GM12891 (cell line): ENCODE data around the gene C3orf80.
"Not testable (repeated sequence)": the region's sequence is repeated elsewhere in the genome, so short reads cannot be mapped to it uniquely, and the experiment has no call there.

ENCODE experiments used
- DNase-seq: peaks from one replicate; pipeline ENCODE4 v3.0.0; 2011; ENCODE audit warnings: low spot score; ENCODE audit not compliant: insufficient read length
- FAIRE-seq: peaks from 2 replicates; lab custom pipeline; 2011; peaks lifted over from hg19 to GRCh38; lab: Jason Lieb, UNC
- PAX5 ChIP-seq: IDR thresholded peaks from 2 replicates; pipeline ENCODE4 v1.6.1; 2011; ENCODE audit warnings: low read length, moderate library complexity, mild to moderate bottlenecking; ENCODE audit not compliant: insufficient read depth, severe bottlenecking
- POLR2A ChIP-seq: IDR thresholded peaks from 2 replicates; pipeline ENCODE4 v1.6.1; 2011; ENCODE audit warnings: low read depth, low read length, control low read depth
- POLR2AphosphoS5 ChIP-seq: IDR thresholded peaks from 2 replicates; pipeline ENCODE4 v1.6.1; 2011; ENCODE audit warnings: low read depth, low read length, control low read depth
- POU2F2 ChIP-seq: IDR thresholded peaks from 2 replicates; pipeline ENCODE4 v1.6.1; 2011; ENCODE audit warnings: low read depth, mild to moderate bottlenecking, control low read depth, low read length, moderate library complexity
- SPI1 ChIP-seq: IDR thresholded peaks from 2 replicates; pipeline ENCODE4 v1.6.1; 2011; ENCODE audit warnings: low read depth, low read length, control low read depth
- TAF1 ChIP-seq: IDR thresholded peaks from 2 replicates; pipeline ENCODE4 v1.6.1; 2011; ENCODE audit warnings: low read depth, low read length, control low read depth

C3orf80 gene

GRCh38 chr3:160192310-160193029, 32.8 kb upstream of the C3orf80 start:
- no peak for TF ChIP-seq SPI1
- no peak for TF ChIP-seq PAX5
- TF ChIP-seq POLR2A: no peak
- no peak for TF ChIP-seq TAF1
- TF ChIP-seq POLR2AphosphoS5: no peak
- no peak for TF ChIP-seq POU2F2
- DNase-seq: no peak
- no peak for FAIRE-seq

DNA sequence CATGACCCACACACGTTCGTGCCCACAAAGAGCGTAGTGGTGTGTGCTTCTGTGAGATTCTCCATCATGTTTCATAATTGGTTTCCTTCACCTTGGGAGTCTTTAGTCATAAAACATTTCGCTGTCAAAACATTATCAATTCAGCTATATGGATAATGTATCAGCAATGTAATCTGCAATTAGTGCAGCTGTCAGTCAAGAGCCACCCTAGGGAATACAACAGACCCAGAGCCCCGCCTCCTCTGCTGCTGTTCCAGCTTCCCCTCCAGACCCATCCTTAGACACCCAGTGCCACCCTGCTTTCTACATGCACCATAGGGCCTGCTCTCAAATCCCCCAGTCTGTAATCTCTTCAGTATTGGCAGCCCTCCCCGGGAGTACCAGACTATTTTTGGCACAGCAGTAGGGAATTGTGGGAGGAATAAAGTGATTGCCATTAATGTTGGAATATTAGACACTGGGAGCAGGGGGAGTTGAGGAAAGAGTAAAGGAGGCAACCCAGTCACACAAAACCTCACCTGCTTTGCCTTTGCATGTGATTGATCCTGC, 31.5 kb upstream of the C3orf80 start:
- no peak for TF ChIP-seq POU2F2
- TF ChIP-seq POLR2A: no peak
- TF ChIP-seq PAX5: no peak
- no peak for TF ChIP-seq SPI1
- no peak for TF ChIP-seq POLR2AphosphoS5
- TF ChIP-seq TAF1: no peak
- DNase-seq (no peak), FAIRE-seq (peak; percentile 26)

DNA sequence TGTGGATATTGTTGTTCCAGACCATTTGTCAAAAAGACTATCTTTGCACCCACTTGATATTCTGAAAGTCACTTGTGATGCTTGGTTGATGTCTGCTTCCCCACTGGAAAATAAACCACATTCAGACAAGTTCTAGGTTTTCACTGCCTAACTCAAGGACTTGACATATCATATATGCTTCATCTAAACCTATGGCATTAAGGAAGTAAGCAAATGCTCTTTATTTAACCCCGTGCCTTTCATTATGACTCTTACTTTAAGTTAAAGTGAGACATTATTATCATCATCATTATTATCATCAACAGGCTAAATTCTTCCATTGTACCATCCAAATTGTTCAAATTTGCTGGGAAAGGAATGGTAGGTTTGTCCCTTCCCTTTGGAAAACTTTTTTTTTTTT, 30.8 kb upstream of the C3orf80 start:
- no peak for DNase-seq
- no peak for FAIRE-seq
- TF ChIP-seq PAX5 (no peak), SPI1 (no peak), TAF1 (no peak), POU2F2 (no peak), POLR2A (no peak), POLR2AphosphoS5 (no peak)

GRCh38 chr3:160195106-160195505, 30.1 kb upstream of the C3orf80 start:
- DNase-seq (no peak), FAIRE-seq (no peak)
- TF ChIP-seq POLR2A: no peak

- DNase-seq: no peak
- no peak for FAIRE-seq
- no peak for TF ChIP-seq PAX5
- TF ChIP-seq POLR2AphosphoS5: no peak
- no peak for TF ChIP-seq POLR2A
- no peak for TF ChIP-seq SPI1
These were observed 28.6 kb upstream of the C3orf80 start for GRCh38 chr3:160196511-160197104.

- DNase-seq: no peak
- FAIRE-seq: no peak
- TF ChIP-seq PAX5 (no peak), POLR2AphosphoS5 (no peak), POLR2A (no peak), POU2F2 (no peak), SPI1 (no peak)
These were observed 26.1 kb upstream of the C3orf80 start for GRCh38 chr3:160199108-160199507.

DNA sequence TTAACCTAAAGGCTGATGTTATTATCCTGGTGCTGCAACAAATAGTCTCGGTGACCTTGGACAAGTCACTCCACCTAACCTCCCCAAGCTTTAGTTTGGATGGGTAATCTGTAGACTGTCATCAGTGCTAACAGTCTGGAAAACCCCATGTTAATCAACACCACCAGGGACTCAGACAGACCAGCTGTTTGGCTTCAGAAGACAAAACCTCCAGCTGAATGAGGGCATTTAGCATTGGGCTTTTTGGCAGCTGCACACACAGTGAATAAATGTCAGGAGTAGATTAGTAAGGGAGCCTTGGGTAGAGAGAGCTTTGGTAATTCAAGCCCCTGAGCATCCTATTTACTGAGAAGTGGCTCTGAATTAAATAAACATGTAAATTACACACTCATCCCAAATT, 24.9 kb upstream of the C3orf80 start:
- FAIRE-seq (no peak), DNase-seq (no peak)
- TF ChIP-seq SPI1 (no peak), TAF1 (no peak), POLR2A (no peak), POU2F2 (no peak), POLR2AphosphoS5 (no peak), PAX5 (no peak)

- 0 out of 2 replicates have a peak, but pooled peaks have one; percentile 11 for TF ChIP-seq SPI1
- not testable (repeated sequence) for FAIRE-seq, DNase-seq
These were observed 20.7 kb upstream of the C3orf80 start for GRCh38 chr3:160204396-160205011.

GRCh38 chr3:160205606-160206005, 19.6 kb upstream of the C3orf80 start:
- no peak for TF ChIP-seq SPI1
- TF ChIP-seq PAX5: no peak
- TF ChIP-seq POLR2A: no peak
- TF ChIP-seq TAF1: no peak
- no peak for TF ChIP-seq POU2F2
- TF ChIP-seq POLR2AphosphoS5: no peak
- FAIRE-seq (no peak), DNase-seq (no peak)
